TTC549 (cell line): ENCODE measurements around the gene PARVB.

Source experiments
- FAIRE-seq: peaks from 2 replicates; lab custom pipeline; 2012; peaks lifted over from hg19 to GRCh38; lab: Jason Lieb, UNC

Gene PARVB

DNA sequence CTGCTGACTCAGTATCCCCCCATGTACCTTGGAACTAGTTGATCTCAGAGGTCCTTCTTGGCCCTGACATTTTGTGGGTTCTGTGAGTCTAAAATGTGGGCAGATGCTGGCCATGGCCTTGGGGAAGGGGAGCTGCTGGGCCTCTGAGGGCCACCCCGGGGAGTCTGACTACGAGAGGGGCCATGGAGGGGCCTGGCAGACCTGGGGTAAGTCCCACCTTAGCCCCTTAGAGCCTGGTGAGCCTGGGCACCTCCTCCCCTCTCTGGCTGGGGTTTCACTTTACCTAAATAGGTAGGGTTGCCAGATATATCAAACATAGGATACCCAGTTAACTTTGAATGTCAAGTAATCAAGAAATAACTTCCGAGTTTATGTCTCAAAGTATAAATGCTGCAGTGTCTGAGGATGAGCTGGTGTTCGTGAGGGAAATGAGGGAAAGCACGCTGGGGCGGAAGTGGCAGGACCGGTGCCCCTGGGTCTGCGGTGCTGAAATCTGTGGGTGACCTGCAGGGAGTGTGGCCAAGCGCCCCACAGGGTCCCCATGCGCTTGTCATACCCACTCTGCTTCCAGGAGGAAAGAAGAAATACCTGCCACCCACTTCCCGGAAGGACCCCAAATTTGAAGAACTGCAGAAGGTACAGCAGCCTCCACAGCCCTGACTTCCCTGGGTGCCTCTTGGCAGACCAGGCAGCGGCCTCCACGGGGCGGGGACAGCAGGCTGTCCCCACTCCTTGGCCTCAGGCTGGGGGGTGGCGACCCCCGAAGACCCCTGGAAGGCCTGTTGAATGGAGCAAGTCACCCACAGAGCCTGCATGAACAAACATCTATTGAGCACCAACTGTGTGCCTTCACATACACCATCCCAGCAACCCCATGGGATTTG, 161.4 kb downstream of the PARVB start:
- no peak for FAIRE-seq

- no peak for FAIRE-seq
Measured at GRCh38 chr22:44186121-44186510, 162.0 kb downstream of the PARVB start.

- no peak for FAIRE-seq
Measured at GRCh38 chr22:44186737-44187136, 162.6 kb downstream of the PARVB start.

DNA sequence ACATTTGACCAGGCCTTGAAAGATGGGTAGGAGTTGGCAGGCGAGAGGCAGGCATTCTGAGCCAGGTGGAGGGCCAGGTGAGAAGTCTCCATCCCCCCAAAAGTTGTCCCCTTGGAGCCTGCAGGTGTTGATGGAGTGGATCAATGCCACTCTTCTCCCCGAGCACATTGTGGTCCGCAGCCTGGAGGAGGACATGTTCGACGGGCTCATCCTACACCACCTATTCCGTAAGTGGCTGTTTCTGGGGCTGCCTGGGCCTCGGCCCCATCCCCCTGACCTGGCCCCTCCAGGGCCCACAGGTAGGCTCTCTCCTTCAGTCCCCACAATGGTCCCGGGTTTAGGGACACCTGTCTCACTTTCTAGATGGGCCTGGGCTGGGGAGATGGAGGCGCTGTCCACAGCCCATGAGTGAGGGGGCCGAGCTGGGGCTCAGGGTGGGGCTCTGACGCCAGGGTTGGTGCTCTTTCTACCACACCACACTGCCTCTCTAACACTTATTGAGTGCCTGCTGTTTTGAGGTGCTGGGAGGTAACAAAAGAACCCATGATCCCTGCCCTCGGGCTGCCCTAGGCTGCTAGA, 163.6 kb downstream of the PARVB start:
- FAIRE-seq, result no peak

- FAIRE-seq, result no peak
Measured at GRCh38 chr22:44188316-44188715, 164.2 kb downstream of the PARVB start.

DNA sequence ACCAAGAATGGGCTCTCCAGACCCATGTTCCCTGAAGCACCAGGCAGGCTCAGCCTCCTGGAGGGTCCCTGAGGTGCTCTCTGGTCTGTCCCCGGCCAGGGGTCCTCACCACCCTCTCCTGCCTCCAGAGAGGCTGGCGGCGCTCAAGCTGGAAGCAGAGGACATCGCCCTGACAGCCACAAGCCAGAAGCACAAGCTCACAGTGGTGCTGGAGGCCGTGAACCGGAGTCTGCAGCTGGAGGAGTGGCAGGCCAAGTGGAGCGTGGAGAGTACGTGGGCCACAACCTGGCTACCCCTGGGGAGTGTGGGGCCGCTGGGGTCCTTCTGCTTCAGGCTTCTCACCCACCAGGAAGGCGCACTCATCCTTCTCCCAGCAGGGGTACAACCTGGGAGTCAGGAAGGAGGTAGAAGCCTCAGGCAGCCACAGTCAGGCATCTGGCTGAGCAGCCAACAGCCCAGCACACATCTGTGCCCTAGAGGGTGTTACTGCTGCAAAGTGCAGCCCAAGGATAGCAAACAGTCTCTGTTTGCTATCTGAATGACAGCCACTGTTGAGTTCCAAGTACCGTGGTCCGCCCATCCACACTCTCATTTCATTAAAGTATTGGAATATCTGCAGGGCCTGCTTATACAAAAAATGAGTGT, 165.0 kb downstream of the PARVB start:
- no peak for FAIRE-seq

DNA sequence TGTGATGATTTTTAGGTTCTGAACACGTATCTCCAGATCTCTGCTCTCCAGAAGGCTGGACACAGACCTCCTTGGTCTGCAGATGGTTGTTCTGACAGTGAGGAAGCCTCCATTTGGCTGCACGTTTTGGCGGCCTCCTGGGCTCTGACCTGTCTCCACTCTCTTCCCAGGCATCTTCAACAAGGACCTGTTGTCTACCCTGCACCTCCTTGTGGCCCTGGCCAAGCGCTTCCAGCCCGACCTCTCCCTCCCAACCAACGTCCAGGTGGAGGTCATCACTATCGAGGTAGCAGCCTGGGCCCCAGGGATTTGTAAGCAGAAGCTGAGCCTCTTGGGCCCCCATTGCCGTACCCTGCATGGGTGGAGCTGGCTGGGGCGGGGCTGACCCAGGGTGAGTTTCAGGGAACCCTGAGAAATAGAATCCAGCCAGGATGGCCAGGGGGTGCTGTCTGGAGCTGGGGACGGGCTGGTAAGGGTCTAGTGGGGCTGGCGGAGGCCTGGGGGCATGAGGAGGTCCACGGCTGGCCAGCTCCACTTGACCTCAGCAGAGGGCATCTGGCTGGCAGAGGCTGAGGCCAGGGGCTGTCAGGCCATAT, 166.4 kb downstream of the PARVB start:
- no peak for FAIRE-seq

GRCh38 chr22:44191036-44191454, 166.9 kb downstream of the PARVB start:
- FAIRE-seq, result no peak

DNA sequence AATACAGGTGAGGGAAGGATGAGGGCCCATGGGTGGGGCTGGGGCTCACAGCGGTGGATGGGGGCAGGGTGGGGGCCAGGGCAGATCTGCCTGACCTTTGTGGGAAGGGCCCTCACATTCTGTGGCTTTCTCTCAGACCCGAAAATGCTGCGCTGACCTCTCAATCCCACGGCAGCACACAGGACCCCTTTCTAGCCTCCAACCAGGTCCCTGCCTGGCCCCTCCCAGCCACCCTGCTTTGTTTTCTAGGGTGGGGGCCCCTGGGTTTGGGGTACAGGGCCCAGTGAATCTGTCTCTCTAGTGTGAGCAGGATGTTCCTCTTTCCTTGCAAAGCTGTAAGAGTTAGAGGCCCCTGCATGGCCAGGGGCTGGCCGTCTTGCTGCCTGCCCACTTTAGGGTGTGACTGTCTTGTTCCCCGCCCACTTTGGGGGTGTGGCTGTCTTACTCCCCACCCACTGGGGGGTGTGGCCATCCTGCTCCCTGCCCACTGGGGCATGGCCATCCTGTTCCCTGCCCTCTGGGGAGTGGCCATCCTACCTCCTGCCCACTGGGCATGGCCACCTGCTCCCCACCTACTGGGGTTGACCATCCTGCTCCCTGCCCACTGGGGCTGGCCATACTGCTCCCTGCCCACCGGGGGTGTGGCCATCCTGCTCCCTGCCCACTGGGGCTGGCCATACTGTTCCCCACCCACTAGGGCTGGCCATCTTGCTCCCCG, 168.2 kb downstream of the PARVB start:
- no peak for FAIRE-seq

DNA sequence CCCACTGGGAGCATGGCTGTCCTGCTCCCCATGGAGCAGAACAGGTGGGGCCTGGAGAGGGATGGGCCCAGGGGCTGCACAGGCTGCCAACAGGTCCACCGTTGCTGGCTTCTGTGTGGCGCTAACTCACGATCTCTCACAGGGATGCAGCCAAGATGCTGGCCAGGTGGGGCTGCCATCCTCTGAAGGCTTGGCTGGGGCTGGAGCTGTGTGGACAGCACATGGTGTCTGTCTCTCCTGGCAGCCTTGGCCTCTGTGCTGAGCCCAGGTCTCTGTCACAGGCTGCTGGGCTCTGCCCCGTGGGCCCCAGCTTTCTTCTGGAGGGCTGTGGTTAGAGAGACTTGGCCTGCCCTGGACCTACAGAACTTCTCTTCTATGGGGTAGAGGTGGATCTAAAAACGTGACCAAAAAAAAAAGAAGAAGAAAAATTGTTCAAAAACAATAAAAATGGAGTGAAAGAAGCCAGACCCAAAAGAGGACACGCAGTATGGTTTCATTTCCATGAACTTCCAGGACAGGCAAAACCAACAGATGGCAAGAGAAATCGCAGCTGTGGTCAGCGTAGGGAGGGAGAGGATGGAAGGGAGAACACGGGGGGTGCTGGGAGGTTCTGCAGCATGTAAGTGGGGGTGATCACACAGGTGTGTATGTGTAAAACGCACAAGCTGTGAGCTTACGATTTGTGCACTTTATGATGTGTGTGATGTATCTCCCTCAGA, 168.9 kb downstream of the PARVB start:
- no peak for FAIRE-seq

- FAIRE-seq, result no peak
Measured at GRCh38 chr22:44193535-44193891, 169.4 kb downstream of the PARVB start.

DNA sequence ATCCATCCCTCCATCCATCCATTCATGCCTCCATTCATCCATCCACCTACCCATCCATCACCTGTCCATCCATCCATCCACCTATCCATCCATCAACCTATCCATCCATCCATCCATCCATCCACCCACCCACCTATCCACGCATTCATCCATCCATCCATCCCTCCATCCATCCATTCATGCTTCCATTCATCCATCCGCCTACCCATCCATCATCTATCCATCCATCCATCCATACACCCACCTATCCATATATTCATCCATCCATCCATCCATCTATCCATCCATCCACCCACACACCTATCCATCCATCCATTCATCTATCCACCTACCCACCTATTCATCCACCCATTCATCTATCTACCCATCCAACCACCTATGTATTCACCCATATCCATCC, 170.5 kb downstream of the PARVB start:
- no peak for FAIRE-seq

DNA sequence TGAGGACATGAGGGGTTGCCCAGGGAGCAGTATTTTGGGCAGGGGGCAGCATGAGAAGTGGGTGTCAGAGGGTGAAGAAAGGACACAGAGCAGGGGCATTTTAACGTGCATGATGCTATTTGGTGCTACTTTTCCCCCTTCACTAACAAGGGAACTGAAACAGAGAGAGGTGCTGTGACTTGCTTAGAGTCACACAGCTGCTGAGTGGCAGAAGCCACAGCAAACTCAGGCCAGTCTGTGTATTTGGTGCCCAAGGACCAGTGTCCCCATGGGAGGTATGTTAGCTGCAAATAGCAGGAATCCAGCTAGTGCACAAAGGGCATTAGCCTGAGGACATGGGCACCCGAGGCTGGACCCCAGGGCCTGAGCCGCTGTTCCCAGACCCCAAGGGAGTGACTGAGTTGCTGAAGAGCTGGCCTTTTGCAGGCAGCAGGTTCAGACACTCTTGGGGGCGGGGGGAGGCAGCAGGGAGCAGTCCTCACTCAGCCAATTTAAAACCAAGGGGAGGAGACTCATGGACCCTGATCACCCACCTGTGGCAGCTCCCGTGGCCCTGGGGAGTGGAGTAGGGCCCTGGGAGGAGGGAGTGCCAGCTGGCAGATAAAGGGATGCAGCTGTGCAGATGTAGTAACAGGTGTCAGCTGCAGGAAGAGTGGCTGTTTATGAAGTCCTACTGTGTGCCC, 171.2 kb downstream of the PARVB start:
- no peak for FAIRE-seq

DNA sequence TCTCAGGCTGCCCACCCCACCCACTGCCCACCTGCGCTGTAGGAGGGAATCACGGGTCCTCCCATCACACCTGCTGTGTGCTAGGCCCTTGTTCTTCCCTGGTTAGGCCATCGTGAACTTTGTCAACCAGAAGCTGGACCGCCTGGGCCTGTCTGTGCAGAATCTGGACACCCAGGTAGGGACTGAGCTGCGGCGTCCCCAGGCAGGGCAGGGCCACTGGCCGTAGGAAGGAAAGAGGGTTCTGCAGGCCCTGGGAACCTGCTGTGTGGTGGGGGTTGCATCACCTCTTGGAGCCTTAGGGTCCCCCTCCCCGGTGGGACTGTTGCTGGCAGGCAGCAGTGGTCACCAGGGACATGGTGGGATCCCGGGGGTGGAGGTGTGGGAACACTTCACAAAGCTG, 172.1 kb downstream of the PARVB start:
- no peak for FAIRE-seq

DNA sequence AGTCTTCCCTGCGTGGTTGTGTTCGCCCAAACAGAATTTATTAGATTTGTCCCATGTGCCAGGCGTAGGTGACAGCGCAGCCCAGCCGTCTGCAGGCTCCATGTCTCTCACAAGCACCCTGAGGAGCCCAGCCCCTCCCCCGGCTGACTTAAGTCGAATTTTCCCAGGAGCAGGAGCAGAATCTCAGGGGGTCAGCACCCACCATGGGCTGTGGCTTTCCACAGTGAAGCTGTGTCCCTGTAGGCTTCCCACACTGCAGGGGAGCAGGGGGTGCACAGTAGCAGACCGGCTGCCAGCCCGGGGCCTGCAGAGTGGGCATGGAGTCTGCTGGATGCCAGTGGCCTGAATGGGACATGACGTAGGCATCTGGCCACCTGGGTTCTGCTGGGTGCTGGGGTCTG, 172.6 kb downstream of the PARVB start:
- no peak for FAIRE-seq

- no peak for FAIRE-seq
Measured at GRCh38 chr22:44197271-44197670, 173.2 kb downstream of the PARVB start.

GRCh38 chr22:44199164-44199563, 175.1 kb downstream of the PARVB start:
- FAIRE-seq, result no peak

DNA sequence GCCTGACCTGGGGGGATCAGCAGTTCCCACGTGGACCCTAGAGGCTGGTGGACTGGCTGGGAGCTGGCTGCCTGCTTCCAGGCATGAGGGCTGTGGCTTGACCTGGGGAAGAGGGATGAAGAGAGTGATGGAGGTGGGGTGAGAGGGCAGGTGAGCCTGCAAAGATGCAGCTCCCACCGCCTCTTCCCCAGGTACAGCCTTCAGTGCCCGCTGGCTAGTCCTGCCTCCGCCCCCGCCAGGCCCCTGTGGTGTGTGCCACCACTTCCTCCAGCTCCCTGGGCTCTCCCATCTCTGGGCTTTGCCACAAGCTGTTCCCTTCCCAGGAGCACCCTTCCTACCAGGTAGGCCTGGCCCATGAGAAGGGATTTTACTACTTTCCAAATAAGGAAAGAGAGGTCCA, 175.8 kb downstream of the PARVB start:
- FAIRE-seq, result no peak

DNA sequence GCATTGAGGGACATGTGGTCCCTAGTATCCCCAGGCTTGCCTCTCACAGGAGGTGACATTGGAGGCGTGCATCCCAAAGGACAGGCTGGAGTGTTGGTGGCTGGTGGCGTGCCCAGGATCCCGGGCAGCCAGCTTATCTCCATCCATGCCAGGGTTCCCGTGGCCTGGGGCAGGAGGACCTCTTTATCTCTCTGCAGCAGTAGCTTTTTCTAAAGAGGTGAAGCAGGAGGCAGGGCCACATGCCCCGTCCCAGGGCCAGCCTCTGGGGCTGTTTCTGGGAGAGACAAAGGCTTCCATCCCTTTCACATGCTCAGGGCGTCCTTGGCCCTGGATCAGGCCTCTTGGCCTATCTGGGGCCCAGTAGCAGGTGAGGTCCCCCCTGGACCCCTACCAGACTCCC, 176.3 kb downstream of the PARVB start:
- FAIRE-seq, result no peak

- FAIRE-seq, result no peak
Measured at GRCh38 chr22:44200855-44201550, 176.9 kb downstream of the PARVB start.

GRCh38 chr22:44201665-44202064, 177.6 kb downstream of the PARVB start:
- FAIRE-seq, result no peak
